T-helper 9 cell (primary cell): ENCODE measurements around the gene IL10.

Source experiments
- DNase-seq: peaks from one replicate; pipeline ENCODE4 v3.0.0-alpha.2; 2020

The IL10 gene

GRCh38 chr1:206732992-206733391 lies 39.3 kb downstream of the IL10 start:
- no peak for DNase-seq

- DNase-seq = no peak
Measured at GRCh38 chr1:206732508-206732907, 39.8 kb downstream of the IL10 start.

GRCh38 chr1:206729507-206729906 lies 42.8 kb downstream of the IL10 start:
- DNase-seq = no peak

GRCh38 chr1:206729050-206729449 lies 43.2 kb downstream of the IL10 start:
- DNase-seq = no peak

- no peak for DNase-seq
Measured at GRCh38 chr1:206728697-206728987, 43.7 kb downstream of the IL10 start.

- DNase-seq = no peak
Measured at GRCh38 chr1:206727981-206728696, 44.2 kb downstream of the IL10 start.

GRCh38 chr1:206725109-206725963 lies 47.0 kb downstream of the IL10 start:
- DNase-seq = peak; percentile 60

GRCh38 chr1:206723805-206724472 lies 48.4 kb downstream of the IL10 start:
- no peak for DNase-seq

GRCh38 chr1:206723462-206723804 lies 48.9 kb downstream of the IL10 start:
- no peak for DNase-seq

- DNase-seq = no peak
Measured at GRCh38 chr1:206722751-206723461, 49.4 kb downstream of the IL10 start.

GRCh38 chr1:206721454-206721853 lies 50.8 kb downstream of the IL10 start:
- no peak for DNase-seq

- no peak for DNase-seq
Measured at GRCh38 chr1:206719169-206719839, 53.0 kb downstream of the IL10 start.

GRCh38 chr1:206717674-206717989 lies 54.7 kb downstream of the IL10 start:
- DNase-seq = no peak
